HepG2 (cell line): ENCODE data around the gene CDH13.

ENCODE experiments used
- AKAP8 ChIP-seq: sonication (generic); formaldehyde crosslinking; IDR thresholded peaks from 2 replicates; pipeline ENCODE4 v1.5.1; 2020; ENCODE audit warnings: mild to moderate bottlenecking, missing genetic modification reagents
- BRCA1 ChIP-seq: sonication (generic); formaldehyde crosslinking; IDR thresholded peaks from 2 replicates; pipeline ENCODE4 v1.4.0; 2020; ENCODE audit warnings: missing genetic modification reagents
- BRD4 ChIP-seq: sonication (generic); formaldehyde crosslinking; IDR thresholded peaks from 2 replicates; pipeline ENCODE4 v1.4.0; 2020; ENCODE audit warnings: missing genetic modification reagents
- HOXA9 ChIP-seq: sonication (generic); formaldehyde crosslinking; IDR thresholded peaks from 2 replicates; pipeline ENCODE4 v1.8.1; 2022; ENCODE audit warnings: missing genetic modification reagents, mild to moderate bottlenecking, moderate library complexity, borderline replicate concordance
- POLR2A ChIP-seq, 2 experiments: IDR thresholded peaks; 2 replicates each; pipeline ENCODE4 v1.6.1; 2011; ENCODE audit warnings: low read depth in 2 of 2, low read length in 2 of 2, mild to moderate bottlenecking in 1 of 2, moderate library complexity in 1 of 2; ENCODE audit not compliant: insufficient read depth in 1 of 2
- POLR2AphosphoS5 ChIP-seq: IDR thresholded peaks from 2 replicates; pipeline ENCODE4 v1.6.1; 2012; ENCODE audit warnings: low read depth, low read length
- SIX1 ChIP-seq: sonication (generic); formaldehyde crosslinking; IDR thresholded peaks from 2 replicates; pipeline ENCODE4 v1.4.0; 2020; ENCODE audit warnings: missing genetic modification reagents, borderline replicate concordance
- SMC3 ChIP-seq: IDR thresholded peaks from 2 replicates; pipeline ENCODE4 v1.6.1; 2011; ENCODE audit warnings: low read length, improper control_type of control experiment
- TF ChIP-seq, protein P1 (sequence below): sonication (generic); formaldehyde crosslinking; IDR thresholded peaks from 2 replicates; pipeline ENCODE4 v1.5.0; 2020; ENCODE audit warnings: mild to moderate bottlenecking, missing genetic modification reagents, moderate library complexity
- TF ChIP-seq, protein P2 (sequence below): sonication (generic); formaldehyde crosslinking; IDR thresholded peaks from 2 replicates; pipeline ENCODE4 v1.4.0; 2020; ENCODE audit warnings: missing genetic modification reagents
- TF ChIP-seq, protein P3 (sequence below): sonication (generic); formaldehyde crosslinking; IDR thresholded peaks from 2 replicates; pipeline ENCODE4 v1.8.1; 2023; ENCODE audit warnings: mild to moderate bottlenecking, moderate library complexity, missing genetic modification reagents
- TF ChIP-seq, protein P4 (sequence below): sonication (generic); formaldehyde crosslinking; IDR thresholded peaks from 2 replicates; pipeline ENCODE4 v1.4.0; 2020; ENCODE audit warnings: missing genetic modification reagents

DNA sequence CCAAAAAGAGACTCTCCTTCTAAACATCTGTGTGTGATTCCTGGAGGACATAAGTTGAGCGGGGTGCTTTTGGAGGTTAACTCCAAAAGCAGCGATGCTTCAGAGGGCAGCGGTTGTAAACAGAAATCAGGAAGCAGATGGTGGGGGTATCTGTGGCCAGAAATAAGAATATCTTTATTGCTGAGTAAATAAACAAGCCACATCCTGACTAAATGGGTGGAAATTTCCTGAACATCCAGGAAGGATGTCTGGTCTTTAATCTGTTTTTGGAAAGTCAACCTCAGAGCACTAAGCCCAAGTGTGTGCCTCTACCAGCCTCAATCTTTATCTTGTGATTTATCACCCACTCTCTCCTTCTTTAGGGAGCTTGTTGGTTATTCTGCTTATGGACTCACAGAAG is 123.3 kb downstream of the CDH13 start:
- TF ChIP-seq AKAP8 (CRISPR knock-in tag) = no peak
- no peak for TF ChIP-seq SIX1
- TF ChIP-seq, protein P1, sequence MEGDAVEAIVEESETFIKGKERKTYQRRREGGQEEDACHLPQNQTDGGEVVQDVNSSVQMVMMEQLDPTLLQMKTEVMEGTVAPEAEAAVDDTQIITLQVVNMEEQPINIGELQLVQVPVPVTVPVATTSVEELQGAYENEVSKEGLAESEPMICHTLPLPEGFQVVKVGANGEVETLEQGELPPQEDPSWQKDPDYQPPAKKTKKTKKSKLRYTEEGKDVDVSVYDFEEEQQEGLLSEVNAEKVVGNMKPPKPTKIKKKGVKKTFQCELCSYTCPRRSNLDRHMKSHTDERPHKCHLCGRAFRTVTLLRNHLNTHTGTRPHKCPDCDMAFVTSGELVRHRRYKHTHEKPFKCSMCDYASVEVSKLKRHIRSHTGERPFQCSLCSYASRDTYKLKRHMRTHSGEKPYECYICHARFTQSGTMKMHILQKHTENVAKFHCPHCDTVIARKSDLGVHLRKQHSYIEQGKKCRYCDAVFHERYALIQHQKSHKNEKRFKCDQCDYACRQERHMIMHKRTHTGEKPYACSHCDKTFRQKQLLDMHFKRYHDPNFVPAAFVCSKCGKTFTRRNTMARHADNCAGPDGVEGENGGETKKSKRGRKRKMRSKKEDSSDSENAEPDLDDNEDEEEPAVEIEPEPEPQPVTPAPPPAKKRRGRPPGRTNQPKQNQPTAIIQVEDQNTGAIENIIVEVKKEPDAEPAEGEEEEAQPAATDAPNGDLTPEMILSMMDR (CRISPR knock-in tag) = no peak
- TF ChIP-seq BRD4 (CRISPR knock-in tag) = no peak
- no peak for TF ChIP-seq HOXA9 (CRISPR knock-in tag)
- TF ChIP-seq POLR2A (IDR thresholded peaks at IDR 0.05; ENCODE audit: insufficient read depth in 1 of 2, low read depth in 2 of 2, low read length in 2 of 2) = no peak
- TF ChIP-seq, protein P2, sequence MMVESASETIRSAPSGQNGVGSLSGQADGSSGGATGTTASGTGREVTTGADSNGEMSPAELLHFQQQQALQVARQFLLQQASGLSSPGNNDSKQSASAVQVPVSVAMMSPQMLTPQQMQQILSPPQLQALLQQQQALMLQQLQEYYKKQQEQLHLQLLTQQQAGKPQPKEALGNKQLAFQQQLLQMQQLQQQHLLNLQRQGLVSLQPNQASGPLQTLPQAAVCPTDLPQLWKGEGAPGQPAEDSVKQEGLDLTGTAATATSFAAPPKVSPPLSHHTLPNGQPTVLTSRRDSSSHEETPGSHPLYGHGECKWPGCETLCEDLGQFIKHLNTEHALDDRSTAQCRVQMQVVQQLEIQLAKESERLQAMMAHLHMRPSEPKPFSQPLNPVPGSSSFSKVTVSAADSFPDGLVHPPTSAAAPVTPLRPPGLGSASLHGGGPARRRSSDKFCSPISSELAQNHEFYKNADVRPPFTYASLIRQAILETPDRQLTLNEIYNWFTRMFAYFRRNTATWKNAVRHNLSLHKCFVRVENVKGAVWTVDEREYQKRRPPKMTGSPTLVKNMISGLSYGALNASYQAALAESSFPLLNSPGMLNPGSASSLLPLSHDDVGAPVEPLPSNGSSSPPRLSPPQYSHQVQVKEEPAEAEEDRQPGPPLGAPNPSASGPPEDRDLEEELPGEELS (CRISPR knock-in tag) = no peak
- TF ChIP-seq, protein P3, sequence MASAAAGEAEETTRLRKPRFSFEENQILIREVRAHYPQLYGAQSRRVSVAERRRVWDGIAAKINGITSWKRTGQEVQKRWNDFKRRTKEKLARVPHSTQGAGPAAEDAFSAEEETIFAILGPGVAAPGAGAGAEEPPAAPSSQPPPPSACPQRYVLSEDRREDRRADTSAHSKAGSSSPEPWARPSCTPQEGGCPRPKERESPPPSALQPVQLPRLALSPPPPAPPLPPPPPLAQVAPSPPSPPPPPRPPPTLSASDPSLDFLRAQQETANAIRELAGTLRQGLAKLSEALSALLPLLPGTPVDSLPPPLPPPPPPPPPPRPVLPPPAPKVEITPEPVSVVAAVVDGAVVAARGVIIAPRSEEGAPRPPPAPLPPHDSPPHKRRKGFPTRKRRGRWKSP (CRISPR knock-in tag) = no peak
- TF ChIP-seq BRCA1 = no peak
- no peak for TF ChIP-seq SMC3
- no peak for TF ChIP-seq POLR2AphosphoS5
- TF ChIP-seq, protein P4, sequence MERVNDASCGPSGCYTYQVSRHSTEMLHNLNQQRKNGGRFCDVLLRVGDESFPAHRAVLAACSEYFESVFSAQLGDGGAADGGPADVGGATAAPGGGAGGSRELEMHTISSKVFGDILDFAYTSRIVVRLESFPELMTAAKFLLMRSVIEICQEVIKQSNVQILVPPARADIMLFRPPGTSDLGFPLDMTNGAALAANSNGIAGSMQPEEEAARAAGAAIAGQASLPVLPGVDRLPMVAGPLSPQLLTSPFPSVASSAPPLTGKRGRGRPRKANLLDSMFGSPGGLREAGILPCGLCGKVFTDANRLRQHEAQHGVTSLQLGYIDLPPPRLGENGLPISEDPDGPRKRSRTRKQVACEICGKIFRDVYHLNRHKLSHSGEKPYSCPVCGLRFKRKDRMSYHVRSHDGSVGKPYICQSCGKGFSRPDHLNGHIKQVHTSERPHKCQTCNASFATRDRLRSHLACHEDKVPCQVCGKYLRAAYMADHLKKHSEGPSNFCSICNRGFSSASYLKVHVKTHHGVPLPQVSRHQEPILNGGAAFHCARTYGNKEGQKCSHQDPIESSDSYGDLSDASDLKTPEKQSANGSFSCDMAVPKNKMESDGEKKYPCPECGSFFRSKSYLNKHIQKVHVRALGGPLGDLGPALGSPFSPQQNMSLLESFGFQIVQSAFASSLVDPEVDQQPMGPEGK (CRISPR knock-in tag) = no peak
